Measurements from ENCODE around the gene PHAF1. TPM values are rescaled to one million over a fixed set of nuclear protein-coding genes. Genes with fewer than 3 reads are reported as not detected.

PHAF1 gene
- total and polyA plus RNA-seq, 9 of the 15 experiments (the other 6 are each of a cell fraction or from before 2014, with no cell fraction given) = 5.1 to 25.4 (median 13.8) TPM

- TF ChIP-seq HINFP (tag; conservative IDR thresholded peaks at IDR 0.05; ENCODE audit: low read depth) (no peak), DPF2 (IDR thresholded peaks at IDR 0.05) (no peak), GTF2F1 (IDR thresholded peaks at IDR 0.05; ENCODE audit: low read depth, low read length) (no peak), ZNF280B (CRISPR knock-in tag; IDR thresholded peaks at IDR 0.05) (no peak), ZFX (CRISPR knock-in tag; IDR thresholded peaks at IDR 0.05) (no peak), ARNT (IDR thresholded peaks at IDR 0.05) (no peak), MECOM (CRISPR knock-in tag; IDR thresholded peaks at IDR 0.05) (no peak), MCM7 (IDR thresholded peaks at IDR 0.05) (no peak), BHLHE40 (IDR thresholded peaks at IDR 0.05; ENCODE audit: low read length) (no peak)
Observed at GRCh38 chr16:67169642-67170167, 60.0 kb downstream of the PHAF1 start (continued).

Measured in K562 (cell line).